ENCODE measurements around the gene WDR36. TPM values are rescaled to one million over a fixed set of nuclear protein-coding genes. Genes with fewer than 3 reads are reported as not detected.

The WDR36 gene
- total and polyA plus RNA-seq, 9 of the 15 experiments (the other 6 are each of a cell fraction or from before 2014, with no cell fraction given), result 25.7 to 68.0 (median 41.5) TPM

- no peak for ATAC-seq
- Histone ChIP-seq H3K4me2 (ENCODE audit: insufficient read depth, low read length) (no peak overlapping the region), H3K36me3 (ENCODE audit: control insufficient read depth, insufficient read depth, low read length) (peaks cover 97% of the 10 kb centered on the region), H3K27me3 (ENCODE audit: control insufficient read depth in 2 of 2, insufficient read depth in 2 of 2, low read length in 2 of 2) (no peaks in the 10 kb centered on the region), H3K4me1 (replicated peaks in 1 of 2; ENCODE audit: control insufficient read depth in 2 of 2, insufficient read depth in 2 of 2, low read length in 2 of 2) (peaks cover 2 to 4% of the 10 kb centered on the region in 2 experiments; a peak in 1 of 5 replicates), H2AFZ (ENCODE audit: low read depth, low read length) (no peak overlapping the region), H3K27ac (ENCODE audit: extremely low read depth, low read depth, low read length) (no peak overlapping the region), H3K79me2 (ENCODE audit: control insufficient read depth, insufficient read depth, low read length) (peaks cover 35% of the 10 kb centered on the region), H3K9me1 (ENCODE audit: control insufficient read depth, insufficient read depth, low read length) (no peaks in the 10 kb centered on the region), H4K20me1 (replicated peaks; ENCODE audit: control insufficient read depth, insufficient read depth, low read length) (no peaks in the 10 kb centered on the region), H3K9ac (ENCODE audit: insufficient read depth in 1 of 2, low read depth in 2 of 2, low read length in 2 of 2) (no peak overlapping the region), H3K4me3 (no peak overlapping the region), H3K9me3 (replicated peaks; ENCODE audit: control insufficient read depth, insufficient read depth, low read depth, low read length) (no peaks in the 10 kb centered on the region)
- in situ Hi-C loops (cut with MboI), result no loop called here
- ChIA-PET POLR2A (no interaction called here), CTCF (ENCODE audit: low intra/inter-chr PET ratio) (no interaction called here)
- intact Hi-C loops (cut with micrococcal nuclease), result loop anchor here (10.0 kb wide), 1 partner anchor 344 kb away; no protein-coding TSS in a partner anchor
- DNase-seq (ENCODE audit: extremely low read depth in 1 of 4, low spot score in 3 of 4), result no peak
- FAIRE-seq, result no peak
- BruUV-seq (replicated peaks), result no TSS peak
- WGBS (ENCODE audit: insufficient coverage, low coverage, missing lambda C conversion rate), result 100% methylated on average over 1 of the region's 1 CpG
- TF ChIP-seq ZSCAN32 (CRISPR knock-in tag; IDR thresholded peaks at IDR 0.05) (no peak), NCOR1 (IDR thresholded peaks at IDR 0.05) (no peak), ZNF217 (CRISPR knock-in tag; IDR thresholded peaks at IDR 0.05) (no peak), ZNF274 (IDR thresholded peaks at IDR 0.05; ENCODE audit: borderline replicate concordance, low read depth, low read length) (no peak), ZNF584 (CRISPR knock-in tag; IDR thresholded peaks at IDR 0.05; ENCODE audit: low read depth) (no peak), BCL6 (CRISPR knock-in tag; IDR thresholded peaks at IDR 0.05) (no peak), JUNB (CRISPR knock-in tag; conservative IDR thresholded peaks at IDR 0.05) (no peak), L3MBTL2 (IDR thresholded peaks at IDR 0.05) (no peak), CTBP1 (IDR thresholded peaks at IDR 0.05; ENCODE audit: borderline replicate concordance) (no peak), CC2D1A (IDR thresholded peaks at IDR 0.05) (no peak)
- TF ChIP-seq, protein P1, sequence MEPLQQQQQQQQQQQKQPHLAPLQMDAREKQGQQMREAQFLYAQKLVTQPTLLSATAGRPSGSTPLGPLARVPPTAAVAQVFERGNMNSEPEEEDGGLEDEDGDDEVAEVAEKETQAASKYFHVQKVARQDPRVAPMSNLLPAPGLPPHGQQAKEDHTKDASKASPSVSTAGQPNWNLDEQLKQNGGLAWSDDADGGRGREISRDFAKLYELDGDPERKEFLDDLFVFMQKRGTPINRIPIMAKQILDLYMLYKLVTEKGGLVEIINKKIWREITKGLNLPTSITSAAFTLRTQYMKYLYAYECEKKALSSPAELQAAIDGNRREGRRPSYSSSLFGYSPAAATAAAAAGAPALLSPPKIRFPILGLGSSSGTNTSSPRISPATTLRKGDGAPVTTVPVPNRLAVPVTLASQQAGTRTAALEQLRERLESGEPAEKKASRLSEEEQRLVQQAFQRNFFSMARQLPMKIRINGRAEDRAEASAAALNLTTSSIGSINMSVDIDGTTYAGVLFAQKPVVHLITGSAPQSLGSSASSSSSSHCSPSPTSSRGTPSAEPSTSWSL (CRISPR knock-in tag; IDR thresholded peaks at IDR 0.05; ENCODE audit: borderline replicate concordance), result no peak
- TF ChIP-seq, protein P2, sequence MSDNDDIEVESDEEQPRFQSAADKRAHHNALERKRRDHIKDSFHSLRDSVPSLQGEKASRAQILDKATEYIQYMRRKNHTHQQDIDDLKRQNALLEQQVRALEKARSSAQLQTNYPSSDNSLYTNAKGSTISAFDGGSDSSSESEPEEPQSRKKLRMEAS (CRISPR knock-in tag; IDR thresholded peaks at IDR 0.05), result no peak
- TF ChIP-seq, protein P3, sequence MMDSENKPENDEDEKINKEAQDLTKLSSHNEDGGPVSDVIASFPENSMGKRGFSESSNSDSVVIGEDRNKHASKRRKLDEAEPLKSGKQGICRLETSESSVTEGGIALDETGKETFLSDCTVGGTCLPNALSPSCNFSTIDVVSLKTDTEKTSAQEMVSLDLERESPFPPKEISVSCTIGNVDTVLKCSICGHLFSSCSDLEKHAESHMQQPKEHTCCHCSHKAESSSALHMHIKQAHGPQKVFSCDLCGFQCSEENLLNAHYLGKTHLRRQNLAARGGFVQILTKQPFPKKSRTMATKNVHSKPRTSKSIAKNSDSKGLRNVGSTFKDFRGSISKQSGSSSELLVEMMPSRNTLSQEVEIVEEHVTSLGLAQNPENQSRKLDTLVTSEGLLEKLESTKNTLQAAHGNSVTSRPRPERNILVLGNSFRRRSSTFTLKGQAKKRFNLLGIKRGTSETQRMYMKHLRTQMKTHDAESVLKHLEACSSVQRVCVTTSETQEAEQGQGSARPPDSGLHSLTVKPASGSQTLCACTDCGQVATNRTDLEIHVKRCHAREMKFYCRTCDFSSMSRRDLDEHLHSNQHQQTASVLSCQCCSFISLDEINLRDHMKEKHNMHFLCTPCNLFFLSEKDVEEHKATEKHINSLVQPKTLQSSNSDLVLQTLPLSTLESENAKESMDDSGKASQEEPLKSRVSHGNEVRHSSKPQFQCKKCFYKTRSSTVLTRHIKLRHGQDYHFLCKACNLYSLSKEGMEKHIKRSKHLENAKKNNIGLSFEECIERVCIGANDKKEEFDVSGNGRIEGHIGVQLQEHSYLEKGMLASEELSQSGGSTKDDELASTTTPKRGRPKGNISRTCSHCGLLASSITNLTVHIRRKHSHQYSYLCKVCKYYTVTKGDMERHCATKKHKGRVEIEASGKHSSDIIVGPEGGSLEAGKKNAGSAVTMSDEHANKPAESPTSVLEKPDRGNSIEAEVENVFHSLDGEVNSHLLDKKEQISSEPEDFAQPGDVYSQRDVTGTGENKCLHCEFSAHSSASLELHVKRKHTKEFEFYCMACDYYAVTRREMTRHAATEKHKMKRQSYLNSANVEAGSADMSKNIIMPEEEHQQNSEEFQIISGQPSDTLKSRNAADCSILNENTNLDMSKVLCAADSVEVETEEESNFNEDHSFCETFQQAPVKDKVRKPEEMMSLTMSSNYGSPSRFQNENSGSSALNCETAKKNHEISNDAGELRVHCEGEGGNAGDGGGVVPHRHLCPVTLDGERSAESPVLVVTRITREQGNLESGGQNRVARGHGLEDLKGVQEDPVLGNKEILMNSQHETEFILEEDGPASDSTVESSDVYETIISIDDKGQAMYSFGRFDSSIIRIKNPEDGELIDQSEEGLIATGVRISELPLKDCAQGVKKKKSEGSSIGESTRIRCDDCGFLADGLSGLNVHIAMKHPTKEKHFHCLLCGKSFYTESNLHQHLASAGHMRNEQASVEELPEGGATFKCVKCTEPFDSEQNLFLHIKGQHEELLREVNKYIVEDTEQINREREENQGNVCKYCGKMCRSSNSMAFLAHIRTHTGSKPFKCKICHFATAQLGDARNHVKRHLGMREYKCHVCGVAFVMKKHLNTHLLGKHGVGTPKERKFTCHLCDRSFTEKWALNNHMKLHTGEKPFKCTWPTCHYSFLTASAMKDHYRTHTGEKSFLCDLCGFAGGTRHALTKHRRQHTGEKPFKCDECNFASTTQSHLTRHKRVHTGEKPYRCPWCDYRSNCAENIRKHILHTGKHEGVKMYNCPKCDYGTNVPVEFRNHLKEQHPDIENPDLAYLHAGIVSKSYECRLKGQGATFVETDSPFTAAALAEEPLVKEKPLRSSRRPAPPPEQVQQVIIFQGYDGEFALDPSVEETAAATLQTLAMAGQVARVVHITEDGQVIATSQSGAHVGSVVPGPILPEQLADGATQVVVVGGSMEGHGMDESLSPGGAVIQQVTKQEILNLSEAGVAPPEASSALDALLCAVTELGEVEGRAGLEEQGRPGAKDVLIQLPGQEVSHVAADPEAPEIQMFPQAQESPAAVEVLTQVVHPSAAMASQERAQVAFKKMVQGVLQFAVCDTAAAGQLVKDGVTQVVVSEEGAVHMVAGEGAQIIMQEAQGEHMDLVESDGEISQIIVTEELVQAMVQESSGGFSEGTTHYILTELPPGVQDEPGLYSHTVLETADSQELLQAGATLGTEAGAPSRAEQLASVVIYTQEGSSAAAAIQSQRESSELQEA (IDR thresholded peaks at IDR 0.05; ENCODE audit: low read depth), result no peak
Observed at GRCh38 chr5:111099058-111099778, 7.1 kb downstream of the WDR36 start.
